K562 (cell line): ENCODE results near the gene NDRG3. TPM values are rescaled to one million over a fixed set of nuclear protein-coding genes. Genes with fewer than 3 reads are reported as not detected.

Experiments used
- BRD4 ChIP-seq: fragments of 200-600 bp; sonication (generic); IDR thresholded peaks from 2 replicates; pipeline ENCODE4 v1.6.1; 2017; ENCODE audit warnings: inconsistent platforms
- DMBX1 ChIP-seq: fragments of 250-450 bp; sonication (Bioruptor Pico); IDR thresholded peaks from 2 replicates; pipeline ENCODE4 v1.8.0; 2022; ENCODE audit warnings: inconsistent platforms, mild to moderate bottlenecking, moderate library complexity, borderline replicate concordance
- EP300 ChIP-seq: IDR thresholded peaks from 2 replicates; pipeline ENCODE4 v1.6.1; 2012; ENCODE audit warnings: low read length, improper control_type of control experiment
- FOXK1 ChIP-seq: sonication (generic); formaldehyde crosslinking; IDR thresholded peaks from 2 replicates; pipeline ENCODE4 v1.8.0; 2022; ENCODE audit warnings: missing genetic modification reagents, mild to moderate bottlenecking, borderline replicate concordance
- ZBTB26 ChIP-seq: fragments of 450-650 bp; formaldehyde crosslinking; IDR thresholded peaks from 2 replicates; pipeline ENCODE4 v1.4.0; 2022; ENCODE audit warnings: missing genetic modification characterization
- ZNF239 ChIP-seq: fragments of 250-450 bp; sonication (Bioruptor Pico); IDR thresholded peaks from 2 replicates; pipeline ENCODE4 v1.4.0; 2020; ENCODE audit warnings: mild to moderate bottlenecking
- ZNF57 ChIP-seq: fragments of 450-650 bp; formaldehyde crosslinking; IDR thresholded peaks from 2 replicates; pipeline ENCODE4 v1.4.0; 2020; ENCODE audit warnings: mild to moderate bottlenecking, moderate library complexity
- ZNF707 ChIP-seq: fragments of 250-450 bp; sonication (Bioruptor Pico); conservative IDR thresholded peaks from 2 replicates; pipeline ENCODE4 v1.8.0; 2022; ENCODE audit warnings: inconsistent platforms, mild to moderate bottlenecking, moderate library complexity
- polyA plus RNA-seq, 8 experiments: library from polyadenylated mRNA; depleted of rRNA in 4 of 8; stranded (reverse) in 5 of 8; unstranded in 3 of 8; fragments of >200 nt; fragmentation: Nextera tagmentation in 2 of 8; fragmentation: Illumina TruSeq in 1 of 8; extraction: Ambion mirVana in 2 of 8; extraction: Trizol in 1 of 8; gene quantifications; 2 replicates each; pipeline versions ENCODE4 v1.2.1 to v1.2.3, GENCODE V29; 2011 to 2014; ENCODE audit warnings: inconsistent platforms in 1 of 8, missing spikeins in 1 of 8
- total RNA-seq, 7 experiments: library from RNA; depleted of rRNA in 6 of 7; stranded (reverse); fragments of >200 nt in 6 of 7; fragmentation: Illumina TruSeq in 2 of 7; extraction: Trizol in 2 of 7; gene quantifications; 2 replicates each; pipeline versions ENCODE4 v1.2.1 to v1.2.3, GENCODE V29; 2011 to 2021; ENCODE audit warnings: low replicate concordance in 1 of 7
- TF ChIP-seq, protein P1 (sequence below), 2 experiments: fragments of 450-650 bp; IDR thresholded peaks; 2 replicates each; pipeline ENCODE4 v1.6.1; 2018; ENCODE audit warnings: mild to moderate bottlenecking in 2 of 2, low read depth in 1 of 2; ENCODE audit not compliant: partially characterized antibody in 2 of 2

NDRG3 gene
- total and polyA plus RNA-seq, 9 of the 15 experiments (the other 6 are each of a cell fraction or from before 2014, with no cell fraction given): 14.6 to 39.4 (median 24.4) TPM

DNA sequence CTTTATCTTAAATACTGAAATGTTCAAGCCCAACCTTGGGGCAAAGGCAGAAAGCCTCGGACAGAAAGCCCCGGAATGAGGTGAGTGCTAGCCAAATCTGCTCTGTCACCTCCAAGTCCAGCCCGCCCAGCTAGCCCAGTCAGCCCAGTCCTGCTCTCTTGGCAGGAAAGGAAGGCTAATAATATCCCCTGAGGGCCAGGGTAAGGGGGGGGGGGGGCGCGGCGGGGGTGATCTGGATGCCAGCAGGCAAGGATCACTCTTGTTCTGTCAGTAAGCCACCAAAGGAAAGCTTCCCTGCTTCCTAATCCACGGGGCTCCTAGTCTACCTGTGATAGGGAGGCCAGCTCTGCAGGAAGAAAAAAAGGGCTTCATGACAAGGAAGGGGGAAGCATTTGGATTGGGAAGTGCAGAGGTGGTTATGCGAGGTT is 1.1 kb downstream of the NDRG3 start (continued):
- TF ChIP-seq FOXK1 (CRISPR knock-in tag): no peak
- TF ChIP-seq, protein P1, sequence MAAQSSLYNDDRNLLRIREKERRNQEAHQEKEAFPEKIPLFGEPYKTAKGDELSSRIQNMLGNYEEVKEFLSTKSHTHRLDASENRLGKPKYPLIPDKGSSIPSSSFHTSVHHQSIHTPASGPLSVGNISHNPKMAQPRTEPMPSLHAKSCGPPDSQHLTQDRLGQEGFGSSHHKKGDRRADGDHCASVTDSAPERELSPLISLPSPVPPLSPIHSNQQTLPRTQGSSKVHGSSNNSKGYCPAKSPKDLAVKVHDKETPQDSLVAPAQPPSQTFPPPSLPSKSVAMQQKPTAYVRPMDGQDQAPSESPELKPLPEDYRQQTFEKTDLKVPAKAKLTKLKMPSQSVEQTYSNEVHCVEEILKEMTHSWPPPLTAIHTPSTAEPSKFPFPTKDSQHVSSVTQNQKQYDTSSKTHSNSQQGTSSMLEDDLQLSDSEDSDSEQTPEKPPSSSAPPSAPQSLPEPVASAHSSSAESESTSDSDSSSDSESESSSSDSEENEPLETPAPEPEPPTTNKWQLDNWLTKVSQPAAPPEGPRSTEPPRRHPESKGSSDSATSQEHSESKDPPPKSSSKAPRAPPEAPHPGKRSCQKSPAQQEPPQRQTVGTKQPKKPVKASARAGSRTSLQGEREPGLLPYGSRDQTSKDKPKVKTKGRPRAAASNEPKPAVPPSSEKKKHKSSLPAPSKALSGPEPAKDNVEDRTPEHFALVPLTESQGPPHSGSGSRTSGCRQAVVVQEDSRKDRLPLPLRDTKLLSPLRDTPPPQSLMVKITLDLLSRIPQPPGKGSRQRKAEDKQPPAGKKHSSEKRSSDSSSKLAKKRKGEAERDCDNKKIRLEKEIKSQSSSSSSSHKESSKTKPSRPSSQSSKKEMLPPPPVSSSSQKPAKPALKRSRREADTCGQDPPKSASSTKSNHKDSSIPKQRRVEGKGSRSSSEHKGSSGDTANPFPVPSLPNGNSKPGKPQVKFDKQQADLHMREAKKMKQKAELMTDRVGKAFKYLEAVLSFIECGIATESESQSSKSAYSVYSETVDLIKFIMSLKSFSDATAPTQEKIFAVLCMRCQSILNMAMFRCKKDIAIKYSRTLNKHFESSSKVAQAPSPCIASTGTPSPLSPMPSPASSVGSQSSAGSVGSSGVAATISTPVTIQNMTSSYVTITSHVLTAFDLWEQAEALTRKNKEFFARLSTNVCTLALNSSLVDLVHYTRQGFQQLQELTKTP (IDR thresholded peaks at IDR 0.05; ENCODE audit: low read depth in 1 of 2, partially characterized antibody in 2 of 2): peak in 1 of 2 experiments; percentile 35
- TF ChIP-seq ZNF239: no peak
- TF ChIP-seq EP300: no peak
- TF ChIP-seq ZNF57 (CRISPR knock-in tag): no peak
- TF ChIP-seq DMBX1: no peak
- no peak for TF ChIP-seq ZNF707 (CRISPR knock-in tag)
- TF ChIP-seq BRD4: no peak
- TF ChIP-seq ZBTB26 (CRISPR knock-in tag): no peak
